ENCODE measurements around the gene CDC37L1.
A peak's percentile ranks its signal among the peaks of the same experiment; 100 is the strongest.

CDC37L1 gene

GRCh38 chr9:4686584-4686983, 7.2 kb downstream of the CDC37L1 start:
- no peaks in the 10 kb centered on the region for H3K9me3 Mint-ChIP-seq
- peaks cover 55% of the 10 kb centered on the region for H3K36me3 Mint-ChIP-seq
- no peak overlapping the region for H3K27ac Mint-ChIP-seq
- H3K4me1 Mint-ChIP-seq = peaks cover 36% of the 10 kb centered on the region
- ATAC-seq = no peak
- H3K4me3 Mint-ChIP-seq = no peak overlapping the region
- H3K27me3 Mint-ChIP-seq = no peaks in the 10 kb centered on the region

- peaks cover 29% of the 10 kb centered on the region for H3K4me1 Mint-ChIP-seq
- no peaks in the 10 kb centered on the region for H3K27me3 Mint-ChIP-seq
- no peak for ATAC-seq
- H3K9me3 Mint-ChIP-seq = no peaks in the 10 kb centered on the region
- H3K27ac Mint-ChIP-seq = no peak overlapping the region
- no peak overlapping the region for H3K4me3 Mint-ChIP-seq
- peaks cover 58% of the 10 kb centered on the region for H3K36me3 Mint-ChIP-seq
Observed at GRCh38 chr9:4689021-4689420, 9.7 kb downstream of the CDC37L1 start.

- Mint-ChIP-seq H3K4me3 (no peak overlapping the region), H3K9me3 (no peaks in the 10 kb centered on the region), H3K27me3 (no peaks in the 10 kb centered on the region), H3K4me1 (peaks cover 24% of the 10 kb centered on the region), H3K27ac (peak overlapping the region; percentile 64), H3K36me3 (peaks cover 56% of the 10 kb centered on the region)
- ATAC-seq = peak; percentile 57
Observed at GRCh38 chr9:4689687-4690104, 10.3 kb downstream of the CDC37L1 start.

GRCh38 chr9:4690144-4690543, 10.8 kb downstream of the CDC37L1 start:
- no peaks in the 10 kb centered on the region for H3K9me3 Mint-ChIP-seq
- no peaks in the 10 kb centered on the region for H3K27me3 Mint-ChIP-seq
- peaks cover 51% of the 10 kb centered on the region for H3K36me3 Mint-ChIP-seq
- H3K4me3 Mint-ChIP-seq = no peak overlapping the region
- H3K4me1 Mint-ChIP-seq = peaks cover 20% of the 10 kb centered on the region
- H3K27ac Mint-ChIP-seq = peak overlapping the region; percentile 64
- peak; percentile 68 for ATAC-seq

GRCh38 chr9:4691795-4692194, 12.4 kb downstream of the CDC37L1 start:
- Mint-ChIP-seq H3K27me3 (no peaks in the 10 kb centered on the region), H3K4me3 (no peak overlapping the region), H3K27ac (no peak overlapping the region), H3K9me3 (no peaks in the 10 kb centered on the region), H3K4me1 (peaks cover 14% of the 10 kb centered on the region), H3K36me3 (peaks cover 37% of the 10 kb centered on the region)
- ATAC-seq = no peak

GRCh38 chr9:4700091-4700490, 20.7 kb downstream of the CDC37L1 start:
- Mint-ChIP-seq H3K4me1 (peaks cover 7% of the 10 kb centered on the region), H3K9me3 (no peaks in the 10 kb centered on the region), H3K4me3 (no peak overlapping the region), H3K27me3 (no peaks in the 10 kb centered on the region), H3K36me3 (peaks cover 23% of the 10 kb centered on the region), H3K27ac (no peak overlapping the region)
- ATAC-seq = no peak

GRCh38 chr9:4700932-4701331, 21.6 kb downstream of the CDC37L1 start:
- no peak for ATAC-seq
- peaks cover 7% of the 10 kb centered on the region for H3K4me1 Mint-ChIP-seq
- peak overlapping the region; percentile 39 for H3K27ac Mint-ChIP-seq
- no peaks in the 10 kb centered on the region for H3K9me3 Mint-ChIP-seq
- H3K36me3 Mint-ChIP-seq = peaks cover 26% of the 10 kb centered on the region
- no peaks in the 10 kb centered on the region for H3K27me3 Mint-ChIP-seq
- no peak overlapping the region for H3K4me3 Mint-ChIP-seq

- Mint-ChIP-seq H3K36me3 (peaks cover 30% of the 10 kb centered on the region), H3K27ac (peak overlapping the region; percentile 39), H3K27me3 (no peaks in the 10 kb centered on the region), H3K4me1 (peaks cover 7% of the 10 kb centered on the region), H3K4me3 (no peak overlapping the region), H3K9me3 (no peaks in the 10 kb centered on the region)
- ATAC-seq = no peak
Observed at GRCh38 chr9:4701526-4701925, 22.2 kb downstream of the CDC37L1 start.

GRCh38 chr9:4704129-4704528, 24.8 kb downstream of the CDC37L1 start:
- no peaks in the 10 kb centered on the region for H3K9me3 Mint-ChIP-seq
- H3K4me3 Mint-ChIP-seq = no peak overlapping the region
- peaks cover 39% of the 10 kb centered on the region for H3K36me3 Mint-ChIP-seq
- peaks cover 7% of the 10 kb centered on the region for H3K4me1 Mint-ChIP-seq
- H3K27ac Mint-ChIP-seq = no peak overlapping the region
- no peak for ATAC-seq
- no peaks in the 10 kb centered on the region for H3K27me3 Mint-ChIP-seq

- Mint-ChIP-seq H3K4me3 (no peak overlapping the region), H3K36me3 (peaks cover 44% of the 10 kb centered on the region), H3K9me3 (no peaks in the 10 kb centered on the region), H3K4me1 (peaks cover 7% of the 10 kb centered on the region), H3K27ac (peak overlapping the region; percentile 11), H3K27me3 (no peaks in the 10 kb centered on the region)
- no peak for ATAC-seq
Observed at GRCh38 chr9:4706021-4706420, 26.7 kb downstream of the CDC37L1 start.

GRCh38 chr9:4706971-4707622, 27.7 kb downstream of the CDC37L1 start:
- Mint-ChIP-seq H3K4me3 (no peak overlapping the region), H3K4me1 (no peaks in the 10 kb centered on the region), H3K27me3 (no peaks in the 10 kb centered on the region), H3K9me3 (no peaks in the 10 kb centered on the region), H3K36me3 (peaks cover 42% of the 10 kb centered on the region), H3K27ac (no peak overlapping the region)
- no peak for ATAC-seq

GRCh38 chr9:4709380-4709779, 30.0 kb downstream of the CDC37L1 start:
- Mint-ChIP-seq H3K27ac (no peak overlapping the region), H3K4me1 (no peaks in the 10 kb centered on the region), H3K27me3 (no peaks in the 10 kb centered on the region), H3K4me3 (no peak overlapping the region), H3K9me3 (peaks cover 5% of the 10 kb centered on the region), H3K36me3 (peaks cover 42% of the 10 kb centered on the region)
- no peak for ATAC-seq

GRCh38 chr9:4713849-4714248, 34.5 kb downstream of the CDC37L1 start:
- H3K27me3 Mint-ChIP-seq = no peaks in the 10 kb centered on the region
- peaks cover 5% of the 10 kb centered on the region for H3K9me3 Mint-ChIP-seq
- no peak overlapping the region for H3K27ac Mint-ChIP-seq
- H3K4me1 Mint-ChIP-seq = no peaks in the 10 kb centered on the region
- no peak for ATAC-seq
- peaks cover 47% of the 10 kb centered on the region for H3K36me3 Mint-ChIP-seq
- H3K4me3 Mint-ChIP-seq = no peak overlapping the region

- Mint-ChIP-seq H3K27me3 (no peaks in the 10 kb centered on the region), H3K27ac (no peak overlapping the region), H3K4me3 (no peak overlapping the region), H3K4me1 (no peaks in the 10 kb centered on the region), H3K36me3 (peaks cover 47% of the 10 kb centered on the region), H3K9me3 (peaks cover 5% of the 10 kb centered on the region)
- no peak for ATAC-seq
Observed at GRCh38 chr9:4714266-4715016, 35.1 kb downstream of the CDC37L1 start.

- H3K4me3 Mint-ChIP-seq = no peak overlapping the region
- peaks cover 5% of the 10 kb centered on the region for H3K9me3 Mint-ChIP-seq
- ATAC-seq = no peak
- peaks cover 45% of the 10 kb centered on the region for H3K36me3 Mint-ChIP-seq
- H3K27me3 Mint-ChIP-seq = no peaks in the 10 kb centered on the region
- no peak overlapping the region for H3K27ac Mint-ChIP-seq
- H3K4me1 Mint-ChIP-seq = no peaks in the 10 kb centered on the region
Observed at GRCh38 chr9:4716163-4716562, 36.8 kb downstream of the CDC37L1 start.

- ATAC-seq = no peak
- Mint-ChIP-seq H3K27ac (no peak overlapping the region), H3K4me3 (no peak overlapping the region), H3K4me1 (no peaks in the 10 kb centered on the region), H3K36me3 (peaks cover 48% of the 10 kb centered on the region), H3K9me3 (peaks cover 5% of the 10 kb centered on the region), H3K27me3 (no peaks in the 10 kb centered on the region)
Observed at GRCh38 chr9:4717815-4718214, 38.4 kb downstream of the CDC37L1 start.

All from stimulated activated memory B cell treated with anti-CD40 and anti-IgM and Interleukin-4, amounts not matched to agents 10 μg/mL and 1 μg/mL and 100 μg/mL, for 72 hours (primary cell).